NCI-H128 (cell line): Measurements from ENCODE around the gene C22orf31.
"Not testable (repeated sequence)": the region's sequence is repeated elsewhere in the genome, so short reads cannot be mapped to it uniquely, and the experiment has no call there.

Source experiments
- DNase-seq: peaks from one replicate; lab custom pipeline; 2025; ENCODE audit not compliant: unreplicated experiment; lab: John Stamatoyannopoulos, UW

Gene C22orf31

GRCh38 chr22:29061773-29062172, at the start of gene C22orf31:
C22orf31 (minus strand) TSS chr22:29061831; CDS start chr22:29061792, 39 bp downstream.
- no peak for DNase-seq

GRCh38 chr22:29110946-29111345, 49.3 kb upstream of the C22orf31 start:
- DNase-seq, result no peak

GRCh38 chr22:29109822-29110221, 48.2 kb upstream of the C22orf31 start:
- no peak for DNase-seq

GRCh38 chr22:29108137-29108536, 46.5 kb upstream of the C22orf31 start:
- DNase-seq, result no peak

GRCh38 chr22:29106839-29107238, 45.2 kb upstream of the C22orf31 start:
- DNase-seq, result no peak

- no peak for DNase-seq
These were observed 43.8 kb upstream of the C22orf31 start for GRCh38 chr22:29105468-29105867.

GRCh38 chr22:29103121-29103520, 41.5 kb upstream of the C22orf31 start:
- no peak for DNase-seq

GRCh38 chr22:29102300-29102699, 40.7 kb upstream of the C22orf31 start:
- DNase-seq, result no peak

- DNase-seq, result no peak
These were observed 36.7 kb upstream of the C22orf31 start for GRCh38 chr22:29098296-29098695.

GRCh38 chr22:29096736-29097669, 35.4 kb upstream of the C22orf31 start:
- DNase-seq, result no peak

- no peak for DNase-seq
These were observed 33.8 kb upstream of the C22orf31 start for GRCh38 chr22:29095459-29095858.

GRCh38 chr22:29093501-29094300, 32.1 kb upstream of the C22orf31 start:
- no peak for DNase-seq

- DNase-seq, result no peak
These were observed 31.4 kb upstream of the C22orf31 start for GRCh38 chr22:29093030-29093429.

- no peak for DNase-seq
These were observed 30.6 kb upstream of the C22orf31 start for GRCh38 chr22:29092243-29092642.

- DNase-seq, result no peak
These were observed 28.4 kb upstream of the C22orf31 start for GRCh38 chr22:29090039-29090438.

- DNase-seq, result no peak
These were observed 27.9 kb upstream of the C22orf31 start for GRCh38 chr22:29089507-29089906.

GRCh38 chr22:29088809-29089208, 27.2 kb upstream of the C22orf31 start:
- no peak for DNase-seq

- no peak for DNase-seq
These were observed 25.4 kb upstream of the C22orf31 start for GRCh38 chr22:29087012-29087411.

- DNase-seq, result no peak
These were observed 22.4 kb upstream of the C22orf31 start for GRCh38 chr22:29083933-29084591.

GRCh38 chr22:29083576-29083932, 21.9 kb upstream of the C22orf31 start:
- not testable (repeated sequence) for DNase-seq

GRCh38 chr22:29082826-29083545, 21.4 kb upstream of the C22orf31 start:
- no peak for DNase-seq
